ENCODE results near the gene FRK.

Gene FRK, protein sequence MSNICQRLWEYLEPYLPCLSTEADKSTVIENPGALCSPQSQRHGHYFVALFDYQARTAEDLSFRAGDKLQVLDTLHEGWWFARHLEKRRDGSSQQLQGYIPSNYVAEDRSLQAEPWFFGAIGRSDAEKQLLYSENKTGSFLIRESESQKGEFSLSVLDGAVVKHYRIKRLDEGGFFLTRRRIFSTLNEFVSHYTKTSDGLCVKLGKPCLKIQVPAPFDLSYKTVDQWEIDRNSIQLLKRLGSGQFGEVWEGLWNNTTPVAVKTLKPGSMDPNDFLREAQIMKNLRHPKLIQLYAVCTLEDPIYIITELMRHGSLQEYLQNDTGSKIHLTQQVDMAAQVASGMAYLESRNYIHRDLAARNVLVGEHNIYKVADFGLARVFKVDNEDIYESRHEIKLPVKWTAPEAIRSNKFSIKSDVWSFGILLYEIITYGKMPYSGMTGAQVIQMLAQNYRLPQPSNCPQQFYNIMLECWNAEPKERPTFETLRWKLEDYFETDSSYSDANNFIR

DNA sequence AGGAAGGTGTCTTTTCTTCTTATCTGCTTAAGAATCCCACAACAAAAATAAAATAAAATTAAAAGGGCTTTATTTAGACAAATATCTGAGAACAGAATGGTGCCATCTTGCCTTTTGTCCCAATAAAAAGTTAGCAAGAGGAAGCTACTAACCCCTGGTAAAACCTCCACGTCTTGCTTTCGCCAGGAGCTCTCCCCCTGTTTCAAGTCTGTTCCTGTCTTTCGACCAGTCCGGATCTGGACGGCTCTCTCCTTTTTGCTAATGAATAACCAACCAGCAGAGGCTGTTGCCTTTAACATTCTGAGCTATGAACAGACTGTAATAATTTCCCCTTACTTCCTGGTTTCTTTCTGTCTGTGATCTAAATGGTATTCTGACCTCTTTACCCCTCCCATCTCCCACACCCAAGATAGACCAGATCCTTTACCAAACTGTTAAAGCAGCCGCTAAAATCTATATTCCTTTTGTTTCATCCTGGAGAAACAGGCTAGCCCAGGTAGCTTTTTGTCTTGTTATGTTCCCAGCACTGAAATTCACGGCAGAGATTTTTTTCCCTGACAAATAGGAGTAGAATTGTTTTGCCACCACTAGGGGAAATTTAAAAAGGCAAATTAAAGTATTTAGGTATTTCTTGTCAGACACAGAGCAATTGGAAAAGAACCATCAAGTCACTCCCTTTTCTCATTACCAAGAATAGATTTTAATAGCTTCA is at the start of gene FRK:
TSS of gene FRK (minus strand) at position 320 of the 712 bp plus-strand sequence. CDS start 580 bp downstream, outside the sequence.
- no peak for TF ChIP-seq CTCF (IDR thresholded peaks at IDR 0.05; ENCODE audit: extremely low read depth, missing control alignments)
- no peak for DNase-seq (ENCODE audit: low spot score)

GRCh38 chr6:116108836-116109235 is 48.1 kb upstream of the FRK start:
- no peak for DNase-seq (ENCODE audit: low spot score)
- no peak for TF ChIP-seq CTCF (IDR thresholded peaks at IDR 0.05; ENCODE audit: extremely low read depth, missing control alignments)

GRCh38 chr6:116106146-116106545 is 45.5 kb upstream of the FRK start:
- no peak for TF ChIP-seq CTCF (IDR thresholded peaks at IDR 0.05; ENCODE audit: extremely low read depth, missing control alignments)
- DNase-seq (ENCODE audit: low spot score), result no peak

GRCh38 chr6:116105247-116105646 is 44.6 kb upstream of the FRK start:
- TF ChIP-seq CTCF (IDR thresholded peaks at IDR 0.05; ENCODE audit: extremely low read depth, missing control alignments), result no peak

DNA sequence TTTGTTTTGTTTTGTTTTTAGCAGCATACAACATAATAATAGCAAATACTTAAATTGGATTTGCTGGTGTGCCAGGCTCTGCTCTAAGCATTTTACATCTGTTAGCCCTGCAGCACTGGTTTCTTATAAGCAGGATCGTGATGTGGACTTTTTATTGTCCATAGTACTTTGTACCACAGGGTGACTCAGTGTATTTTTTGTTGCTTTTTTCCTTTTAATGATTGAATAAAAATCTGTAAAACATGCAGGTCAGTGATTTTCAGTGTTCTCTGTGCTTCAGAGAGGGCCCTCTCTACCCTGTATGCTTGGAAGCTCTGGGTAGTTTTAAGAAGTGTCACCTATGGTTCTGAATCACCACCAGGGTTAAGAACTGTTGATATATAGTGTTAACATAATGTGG is 43.9 kb upstream of the FRK start:
- TF ChIP-seq CTCF (IDR thresholded peaks at IDR 0.05; ENCODE audit: extremely low read depth, missing control alignments), result no peak
- no peak for DNase-seq (ENCODE audit: low spot score)

More at GRCh38 chr6:116105247-116105646, 44.6 kb upstream of the FRK start:
- DNase-seq (ENCODE audit: low spot score), result no peak

- no peak for TF ChIP-seq CTCF (IDR thresholded peaks at IDR 0.05; ENCODE audit: extremely low read depth, missing control alignments)
- DNase-seq (ENCODE audit: low spot score), result no peak
Measured at GRCh38 chr6:116102873-116103272, 42.2 kb upstream of the FRK start.

GRCh38 chr6:116101790-116102189 is 41.1 kb upstream of the FRK start:
- DNase-seq (ENCODE audit: low spot score), result no peak

More at GRCh38 chr6:116101790-116102189, 41.1 kb upstream of the FRK start:
- TF ChIP-seq CTCF (IDR thresholded peaks at IDR 0.05; ENCODE audit: extremely low read depth, missing control alignments), result no peak
